HK-2 (cell line): ENCODE results near the gene SAG.
A peak's percentile ranks its signal among the peaks of the same experiment; 100 is the strongest.

Experiments used
- DNase-seq: peaks from one replicate; pipeline ENCODE4 v3.0.0-alpha.2; 2018; ENCODE audit not compliant: unreplicated experiment

SAG gene

GRCh38 chr2:233307565-233307964 lies at the start of gene SAG:
Gene SAG, plus strand, starts transcription at chr2:233307816. Its CDS starts 1,374 bp downstream, at chr2:233309190.
- DNase-seq = no peak

GRCh38 chr2:233258211-233258610 lies 49.4 kb upstream of the SAG start:
- no peak for DNase-seq

- no peak for DNase-seq
Measured at GRCh38 chr2:233259730-233260129, 47.9 kb upstream of the SAG start.

GRCh38 chr2:233260661-233261060 lies 47.0 kb upstream of the SAG start:
- DNase-seq = no peak

GRCh38 chr2:233261819-233262555 lies 45.6 kb upstream of the SAG start:
- no peak for DNase-seq

DNA sequence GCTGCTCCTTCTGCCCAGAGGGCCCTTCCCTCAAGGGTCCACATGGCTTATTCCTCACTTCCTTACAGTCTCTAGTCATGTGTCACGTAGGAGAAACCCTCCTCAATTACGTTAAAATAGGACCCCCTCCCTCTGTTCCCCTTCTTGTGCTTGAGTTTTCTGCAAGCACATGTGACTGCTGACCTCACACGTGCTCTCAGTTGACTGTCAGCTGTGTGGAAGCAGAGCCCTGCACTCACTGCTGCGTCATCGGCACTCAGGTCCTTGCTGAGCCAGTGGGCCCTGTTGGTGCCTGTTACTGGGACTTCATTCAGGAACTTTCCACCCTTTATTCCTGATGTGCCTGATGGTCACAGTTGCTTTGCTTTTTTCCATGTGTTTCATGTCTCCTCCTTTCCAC lies 45.1 kb upstream of the SAG start:
- no peak for DNase-seq

DNA sequence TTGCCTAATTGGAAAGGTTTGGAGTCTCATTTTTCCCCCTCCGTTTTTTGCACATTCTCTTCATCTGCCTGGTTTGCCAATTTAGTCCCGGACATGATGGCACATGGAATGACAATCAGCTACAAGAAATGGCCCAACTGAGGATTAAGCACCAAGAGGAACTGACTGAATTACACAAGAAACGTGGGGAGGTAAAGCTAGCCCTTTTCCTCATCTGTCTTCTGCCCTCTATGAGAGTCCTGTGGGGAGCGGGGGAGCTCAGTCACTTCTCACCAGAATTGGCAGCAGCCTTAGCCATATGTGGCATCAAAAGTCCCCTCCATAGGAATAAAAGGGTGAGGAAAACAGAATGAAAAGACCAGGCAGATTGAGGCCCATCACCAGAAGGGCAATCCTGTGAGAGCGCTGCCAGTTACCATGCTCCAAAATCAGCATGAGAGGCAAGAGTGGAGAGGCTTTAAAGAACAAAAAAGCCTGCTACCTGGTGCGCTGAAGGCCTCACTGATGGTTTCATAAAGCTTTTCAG lies 44.5 kb upstream of the SAG start:
- no peak for DNase-seq

DNA sequence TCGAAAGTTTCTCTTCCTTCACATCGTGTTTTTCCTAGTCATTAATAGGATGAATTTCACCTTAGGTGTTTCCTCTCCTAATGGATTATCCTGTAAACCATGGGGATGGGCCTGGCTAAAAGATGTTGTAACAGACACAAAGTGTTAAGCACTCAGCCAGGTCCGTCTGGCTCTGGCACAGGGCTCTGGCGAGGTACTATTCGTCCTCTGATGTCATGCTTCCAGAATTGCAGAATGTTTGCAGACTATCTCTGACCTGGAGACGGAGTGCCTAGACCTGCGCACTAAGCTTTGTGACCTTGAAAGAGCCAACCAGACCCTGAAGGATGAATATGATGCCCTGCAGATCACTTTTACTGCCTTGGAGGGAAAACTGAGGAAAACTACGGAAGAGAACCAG lies 42.9 kb upstream of the SAG start:
- no peak for DNase-seq

- DNase-seq = peak; percentile 60
Measured at GRCh38 chr2:233265899-233266431, 41.7 kb upstream of the SAG start.

- no peak for DNase-seq
Measured at GRCh38 chr2:233266481-233266880, 41.1 kb upstream of the SAG start.

GRCh38 chr2:233267516-233268245 lies 39.9 kb upstream of the SAG start:
- DNase-seq = no peak

DNA sequence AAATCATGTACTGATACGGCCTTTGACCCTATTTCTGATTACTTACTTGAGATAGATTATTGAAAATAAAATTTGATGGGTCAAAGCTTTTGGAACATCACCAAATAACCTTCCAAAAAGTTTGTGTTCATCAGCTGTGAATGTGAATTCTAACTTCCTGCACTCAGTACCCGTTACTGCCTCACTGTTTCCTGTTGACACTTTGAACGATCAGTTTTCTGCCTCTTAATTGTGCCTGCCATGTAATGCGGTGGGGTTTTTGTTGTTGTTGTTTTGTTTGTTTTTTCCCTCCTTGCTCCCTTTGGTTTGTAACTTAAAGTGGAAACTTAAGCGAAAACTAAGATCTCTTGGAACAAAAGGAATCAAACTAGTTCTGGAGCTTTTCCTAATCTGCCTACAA lies 37.2 kb upstream of the SAG start:
- no peak for DNase-seq

DNA sequence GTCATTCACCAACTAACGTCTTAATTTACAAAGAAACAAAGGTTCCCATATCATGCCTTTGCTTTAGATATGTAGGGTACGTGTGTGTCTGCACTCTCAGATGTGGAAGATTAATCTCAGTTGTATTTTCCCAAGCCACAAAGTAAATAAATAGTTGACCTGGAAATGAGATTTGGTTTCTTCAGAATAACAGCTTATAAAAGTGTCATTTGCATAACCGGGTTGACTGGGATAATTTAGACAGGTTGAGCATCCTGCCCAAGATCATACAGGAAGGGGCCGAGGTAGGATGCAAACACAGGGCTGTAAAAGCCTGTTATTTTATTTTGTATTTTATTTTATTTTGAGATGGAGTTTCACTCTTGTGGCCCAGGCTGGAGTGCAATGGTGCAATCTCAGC lies 36.7 kb upstream of the SAG start:
- no peak for DNase-seq

DNA sequence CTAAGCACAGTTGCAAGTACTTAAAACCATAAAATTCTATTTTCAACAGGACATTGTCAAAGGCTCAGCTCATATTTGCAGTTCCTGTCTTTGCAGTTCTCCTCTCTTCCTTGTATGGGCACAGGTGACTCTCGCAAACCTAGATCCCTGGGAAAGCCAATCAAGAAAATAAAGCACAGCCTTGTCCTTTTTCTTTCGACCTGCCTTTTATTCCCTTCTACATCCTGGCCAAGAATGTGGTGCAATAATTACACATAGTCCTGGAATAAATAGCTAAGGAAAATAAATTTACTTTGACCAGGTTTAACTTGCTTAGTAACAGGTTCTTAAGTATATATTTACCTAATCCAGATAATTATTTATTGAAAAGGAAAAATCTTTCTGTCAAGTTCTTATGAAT lies 35.9 kb upstream of the SAG start:
- no peak for DNase-seq

DNA sequence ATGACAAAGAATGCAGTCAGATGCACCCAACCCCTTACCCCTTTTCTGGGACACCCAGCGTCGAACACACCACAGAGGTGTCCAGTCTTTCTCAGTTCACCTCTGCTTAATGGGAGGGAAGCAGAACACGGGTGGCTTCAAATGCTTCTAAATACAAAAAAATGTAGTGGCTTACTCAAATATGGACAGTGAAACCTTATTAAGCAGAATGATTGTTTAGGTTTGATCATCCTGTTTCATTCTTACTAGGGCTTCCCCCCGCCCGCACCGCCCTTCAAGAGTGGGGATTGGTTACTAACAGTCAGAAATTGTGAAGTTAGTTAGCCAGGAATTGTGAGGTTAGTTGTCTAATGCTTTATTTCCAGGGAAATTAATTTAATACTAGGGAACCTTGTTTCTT lies 34.5 kb upstream of the SAG start:
- no peak for DNase-seq

GRCh38 chr2:233275223-233275622 lies 32.4 kb upstream of the SAG start:
- DNase-seq = no peak

DNA sequence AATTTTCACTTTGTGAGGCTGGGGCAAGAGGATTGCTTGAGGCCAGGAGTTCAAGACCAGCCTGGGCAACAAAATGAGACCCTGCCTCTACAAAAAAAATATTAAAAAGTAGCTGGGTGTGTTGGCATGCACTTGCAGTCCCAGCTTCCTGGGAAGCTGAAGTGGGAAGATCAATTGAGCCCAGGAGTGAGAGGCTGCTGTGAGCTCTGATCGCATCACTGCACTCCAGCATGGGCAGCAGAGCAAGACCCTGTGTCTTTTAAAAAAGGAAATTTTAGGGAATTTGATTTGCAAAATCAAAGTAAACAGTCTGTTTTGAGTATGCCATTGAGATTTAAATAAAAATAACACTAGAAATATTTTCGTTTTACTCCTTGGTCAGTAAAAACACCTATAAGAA lies 28.7 kb upstream of the SAG start:
- DNase-seq = no peak

DNA sequence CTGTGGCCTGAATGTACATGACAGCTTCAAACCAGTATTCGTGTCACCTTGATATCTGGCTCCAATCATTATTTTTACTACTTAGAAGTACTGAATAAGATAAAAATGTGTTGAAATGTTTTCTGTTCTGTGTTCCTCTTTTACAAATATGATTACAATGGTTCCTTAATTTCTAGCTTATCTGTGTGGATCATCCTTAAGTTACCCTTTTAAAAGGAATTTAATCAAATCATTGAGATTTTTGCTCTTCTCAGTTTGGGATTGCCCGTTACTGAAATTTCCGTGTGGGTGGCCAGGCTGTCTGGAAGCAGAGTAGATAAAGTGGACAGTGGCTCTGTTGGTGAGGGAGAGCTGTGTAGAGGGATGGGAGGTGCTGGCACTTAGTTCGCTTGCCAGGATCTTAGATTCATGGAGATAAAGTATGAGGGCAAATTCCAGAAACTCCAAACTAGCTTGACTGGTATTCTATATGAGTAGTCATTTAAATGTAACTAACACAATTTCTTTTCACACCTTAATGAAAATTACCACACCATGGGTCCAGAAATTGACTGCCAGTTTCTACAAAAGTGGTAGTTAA lies 27.4 kb upstream of the SAG start:
- no peak for DNase-seq

DNA sequence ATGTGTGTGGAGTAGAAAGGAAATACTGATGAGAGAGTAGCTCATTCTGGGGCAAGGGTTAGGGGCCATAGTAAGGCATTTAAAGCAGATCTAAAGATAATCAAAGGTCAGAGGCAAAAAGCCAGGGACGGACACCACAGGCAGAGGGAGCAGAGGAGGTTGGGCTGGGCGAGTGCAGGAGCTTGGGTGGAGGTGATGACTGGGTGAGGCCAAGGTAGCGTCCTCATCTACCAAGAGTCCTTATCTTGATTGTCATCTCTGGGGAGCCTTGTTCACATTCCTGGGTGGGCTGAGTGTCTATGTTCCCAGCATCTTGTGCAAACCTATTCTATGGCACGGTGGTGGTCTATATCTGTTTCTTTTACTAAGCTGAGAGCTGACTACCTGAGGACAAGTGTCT lies 26.1 kb upstream of the SAG start:
- no peak for DNase-seq

DNA sequence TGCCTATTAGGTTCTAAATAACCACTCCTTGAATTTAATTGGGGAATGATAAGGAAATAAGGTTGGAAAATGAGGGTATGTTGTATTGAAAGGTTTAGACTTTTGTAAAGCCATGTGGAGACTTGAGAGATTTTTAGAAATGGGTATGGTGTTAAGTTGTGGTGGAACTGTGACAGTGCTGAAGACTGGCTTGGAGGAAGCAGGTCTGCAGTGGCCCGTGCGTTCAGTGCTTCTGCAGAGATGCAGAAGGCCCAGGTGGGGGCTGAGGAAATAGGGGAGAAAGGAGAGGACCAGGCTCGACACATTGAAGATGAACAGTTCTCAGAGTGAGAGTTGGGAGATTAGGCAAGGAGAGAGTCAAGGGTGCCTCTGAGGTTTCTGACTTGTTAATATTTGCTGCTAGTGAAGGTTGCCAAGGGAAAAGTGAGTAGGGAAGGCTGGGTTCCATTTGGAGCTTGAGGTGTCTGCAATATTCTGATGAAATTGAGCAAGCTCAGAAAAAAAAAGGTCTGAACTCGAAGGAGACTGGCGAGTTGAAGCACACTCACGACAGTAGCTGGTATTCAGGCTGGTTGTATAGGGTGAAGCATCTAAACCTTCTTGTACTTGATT lies 25.5 kb upstream of the SAG start:
- DNase-seq = no peak

GRCh38 chr2:233285921-233286320 lies 21.7 kb upstream of the SAG start:
- DNase-seq = no peak

- DNase-seq = no peak
Measured at GRCh38 chr2:233287871-233288270, 19.7 kb upstream of the SAG start.
